ENCODE measurements around the gene ADAMTSL2. TPM values are rescaled to one million over a fixed set of nuclear protein-coding genes. Genes with fewer than 3 reads are reported as not detected.

The ADAMTSL2 gene
- total RNA-seq, 2 donors from 2014 or later, result 0.18 to 0.93 TPM

- peaks cover under 1% of the 10 kb centered on the region for H3K27me3 ChIP-seq (ENCODE audit: control insufficient read depth, insufficient read depth, low read length, poor library complexity, severe bottlenecking)
- no peak for DNase-seq
- H3K4me1 ChIP-seq (ENCODE audit: control insufficient read depth, insufficient read depth, low read length), result no peaks in the 10 kb centered on the region
- Mint-ChIP-seq H3K4me1 (no peaks in the 10 kb centered on the region), H3K27ac (no peak overlapping the region), H3K36me3 (ENCODE audit: low read depth) (no peaks in the 10 kb centered on the region), H3K4me3 (no peak overlapping the region), H3K27me3 (ENCODE audit: insufficient read depth) (peaks cover 7% of the 10 kb centered on the region), H3K9me3 (no peaks in the 10 kb centered on the region)
- no peaks in the 10 kb centered on the region for H3K9me3 ChIP-seq (ENCODE audit: control insufficient read depth, low read length)
- no peak overlapping the region for H3K4me3 ChIP-seq (ENCODE audit: low read length)
- H3K27ac ChIP-seq (ENCODE audit: low read depth, low read length), result no peak overlapping the region
- no peak overlapping the region for H3K9ac ChIP-seq (ENCODE audit: extremely low read depth, low read length, poor library complexity, severe bottlenecking)
- 89 to 93% methylated on average over 7 to 10 of the region's 10 CpGs for WGBS, 2 experiments (ENCODE audit: insufficient coverage in 1 of 2, insufficient read length in 1 of 2)
- no peaks in the 10 kb centered on the region for H3K36me3 ChIP-seq (ENCODE audit: control insufficient read depth, insufficient read depth, low read length)
- TF ChIP-seq CTCF (conservative IDR thresholded peaks at IDR 0.05), result no peak
Measured at GRCh38 chr9:133618726-133619125, 84.2 kb downstream of the ADAMTSL2 start.

GRCh38 chr9:133619791-133620190, 85.3 kb downstream of the ADAMTSL2 start:
- no peak for TF ChIP-seq CTCF (conservative IDR thresholded peaks at IDR 0.05)
- Histone ChIP-seq H3K27me3 (ENCODE audit: control insufficient read depth, insufficient read depth, low read length, poor library complexity, severe bottlenecking) (no peaks in the 10 kb centered on the region), H3K27ac (ENCODE audit: low read depth, low read length) (no peak overlapping the region), H3K9me3 (ENCODE audit: control insufficient read depth, low read length) (no peaks in the 10 kb centered on the region), H3K4me3 (ENCODE audit: low read length) (no peak overlapping the region), H3K36me3 (ENCODE audit: control insufficient read depth, insufficient read depth, low read length) (no peaks in the 10 kb centered on the region), H3K4me1 (ENCODE audit: control insufficient read depth, insufficient read depth, low read length) (no peaks in the 10 kb centered on the region), H3K9ac (ENCODE audit: extremely low read depth, low read length, poor library complexity, severe bottlenecking) (no peak overlapping the region)
- WGBS, 2 experiments (ENCODE audit: insufficient coverage in 1 of 2, insufficient read length in 1 of 2), result 73 to 74% methylated on average over 8 of the region's 8 CpGs
- Mint-ChIP-seq H3K27ac (no peak overlapping the region), H3K4me3 (no peak overlapping the region), H3K4me1 (no peaks in the 10 kb centered on the region), H3K27me3 (ENCODE audit: insufficient read depth) (peaks cover 7% of the 10 kb centered on the region), H3K9me3 (peaks cover 5% of the 10 kb centered on the region), H3K36me3 (ENCODE audit: low read depth) (no peaks in the 10 kb centered on the region)
- no peak for DNase-seq

GRCh38 chr9:133621725-133622267, 87.3 kb downstream of the ADAMTSL2 start:
- Mint-ChIP-seq H3K9me3 (peaks cover 24% of the 10 kb centered on the region), H3K27ac (no peak overlapping the region), H3K4me1 (no peaks in the 10 kb centered on the region), H3K27me3 (ENCODE audit: insufficient read depth) (peaks cover 7% of the 10 kb centered on the region), H3K36me3 (ENCODE audit: low read depth) (no peaks in the 10 kb centered on the region), H3K4me3 (no peak overlapping the region)
- H3K36me3 ChIP-seq (ENCODE audit: control insufficient read depth, insufficient read depth, low read length), result no peaks in the 10 kb centered on the region
- no peaks in the 10 kb centered on the region for H3K27me3 ChIP-seq (ENCODE audit: control insufficient read depth, insufficient read depth, low read length, poor library complexity, severe bottlenecking)
- no peak for TF ChIP-seq CTCF (conservative IDR thresholded peaks at IDR 0.05)
- 86 to 91% methylated on average over 11 of the region's 11 CpGs for WGBS, 2 experiments (ENCODE audit: insufficient coverage in 1 of 2, insufficient read length in 1 of 2)
- H3K4me1 ChIP-seq (ENCODE audit: control insufficient read depth, insufficient read depth, low read length), result no peaks in the 10 kb centered on the region
- no peak for DNase-seq
- no peak overlapping the region for H3K9ac ChIP-seq (ENCODE audit: extremely low read depth, low read length, poor library complexity, severe bottlenecking)
- H3K9me3 ChIP-seq (ENCODE audit: control insufficient read depth, low read length), result no peaks in the 10 kb centered on the region
- no peak overlapping the region for H3K27ac ChIP-seq (ENCODE audit: low read depth, low read length)
- no peak overlapping the region for H3K4me3 ChIP-seq (ENCODE audit: low read length)

Data from endodermal cell (in vitro differentiated cells).